ENCODE measurements around the gene MAOB. TPM values are rescaled to one million over a fixed set of nuclear protein-coding genes. Genes with fewer than 3 reads are reported as not detected.

Gene MAOB
- total and polyA plus RNA-seq, 2 donors (not counting 3 experiments of a cell fraction or from before 2014, with no cell fraction given), result not detected

GRCh38 chrX:43847352-43847751 lies 34.9 kb downstream of the MAOB start:
- Histone ChIP-seq H3K27ac (ENCODE audit: insufficient read depth, low read depth, low read length) (no peak overlapping the region), H4K20me1 (replicated peaks; ENCODE audit: control insufficient read depth, extremely low read depth, insufficient read depth, low read length) (no peaks in the 10 kb centered on the region), H3K36me3 (ENCODE audit: control insufficient read depth in 2 of 2, extremely low read depth in 1 of 2, insufficient read depth in 2 of 2, low read length in 2 of 2) (no peaks in the 10 kb centered on the region), H3K9me3 (replicated peaks; ENCODE audit: control insufficient read depth, insufficient read depth, low read length) (no peaks in the 10 kb centered on the region), H3K79me2 (ENCODE audit: control insufficient read depth, insufficient read depth, low read length) (no peaks in the 10 kb centered on the region), H3K4me2 (ENCODE audit: insufficient read depth, low read length) (no peak overlapping the region), H3K9me1 (replicated peaks; ENCODE audit: control insufficient read depth, extremely low read depth, insufficient read depth, low read length) (no peaks in the 10 kb centered on the region), H3K9ac (replicated peaks; ENCODE audit: extremely low read depth, insufficient read depth, low read length) (no peak overlapping the region), H3K4me1 (ENCODE audit: control insufficient read depth, extremely low read depth, insufficient read depth, low read length) (no peaks in the 10 kb centered on the region), H3K27me3 (ENCODE audit: control insufficient read depth in 2 of 2, insufficient read depth in 2 of 2, low read length in 2 of 2) (no peaks in the 10 kb centered on the region), H3K4me3 (replicated peaks in 1 of 3; ENCODE audit: insufficient read depth in 1 of 3, low read depth in 1 of 3, low read length in 3 of 3) (no peak overlapping the region), H2AFZ (ENCODE audit: low read depth, low read length) (no peak overlapping the region)
- dilution Hi-C loops (cut with MboI; ENCODE audit: extremely low pct_ligation_motif_present, low sequenced_read_pairs) (no loop called here), intact Hi-C loops (cut with micrococcal nuclease) (no loop called here)
- FAIRE-seq (no peak), DNase-seq (ENCODE audit: low read depth, low spot score) (no peak)
- no TSS peak for BruUV-seq (replicated peaks)
- TF ChIP-seq JUN (IDR thresholded peaks at IDR 0.05; ENCODE audit: borderline replicate concordance, insufficient read depth, insufficient read length, low read depth) (no peak), MYC (IDR thresholded peaks at IDR 0.05; ENCODE audit: low read depth, low read length) (no peak), EZH2 (IDR thresholded peaks at IDR 0.05; ENCODE audit: borderline replicate concordance, low read depth, low read length, severe bottlenecking) (no peak), GATA2 (IDR thresholded peaks at IDR 0.05; ENCODE audit: insufficient read depth, insufficient read length, low read depth, low read length) (no peak), POLR2AphosphoS5 (IDR thresholded peaks at IDR 0.05; ENCODE audit: insufficient read depth, low read depth, low read length) (no peak), FOS (IDR thresholded peaks at IDR 0.05; ENCODE audit: borderline replicate concordance, insufficient read depth, low read length) (no peak), POLR2A (IDR thresholded peaks at IDR 0.05; ENCODE audit: low read depth, low read length) (no peak)
- TF ChIP-seq, protein P1, sequence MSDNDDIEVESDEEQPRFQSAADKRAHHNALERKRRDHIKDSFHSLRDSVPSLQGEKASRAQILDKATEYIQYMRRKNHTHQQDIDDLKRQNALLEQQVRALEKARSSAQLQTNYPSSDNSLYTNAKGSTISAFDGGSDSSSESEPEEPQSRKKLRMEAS (IDR thresholded peaks at IDR 0.05; ENCODE audit: insufficient read depth, insufficient read length), result no peak
- TF ChIP-seq, protein P2, sequence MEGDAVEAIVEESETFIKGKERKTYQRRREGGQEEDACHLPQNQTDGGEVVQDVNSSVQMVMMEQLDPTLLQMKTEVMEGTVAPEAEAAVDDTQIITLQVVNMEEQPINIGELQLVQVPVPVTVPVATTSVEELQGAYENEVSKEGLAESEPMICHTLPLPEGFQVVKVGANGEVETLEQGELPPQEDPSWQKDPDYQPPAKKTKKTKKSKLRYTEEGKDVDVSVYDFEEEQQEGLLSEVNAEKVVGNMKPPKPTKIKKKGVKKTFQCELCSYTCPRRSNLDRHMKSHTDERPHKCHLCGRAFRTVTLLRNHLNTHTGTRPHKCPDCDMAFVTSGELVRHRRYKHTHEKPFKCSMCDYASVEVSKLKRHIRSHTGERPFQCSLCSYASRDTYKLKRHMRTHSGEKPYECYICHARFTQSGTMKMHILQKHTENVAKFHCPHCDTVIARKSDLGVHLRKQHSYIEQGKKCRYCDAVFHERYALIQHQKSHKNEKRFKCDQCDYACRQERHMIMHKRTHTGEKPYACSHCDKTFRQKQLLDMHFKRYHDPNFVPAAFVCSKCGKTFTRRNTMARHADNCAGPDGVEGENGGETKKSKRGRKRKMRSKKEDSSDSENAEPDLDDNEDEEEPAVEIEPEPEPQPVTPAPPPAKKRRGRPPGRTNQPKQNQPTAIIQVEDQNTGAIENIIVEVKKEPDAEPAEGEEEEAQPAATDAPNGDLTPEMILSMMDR (IDR thresholded peaks at IDR 0.05; ENCODE audit: extremely low read depth in 1 of 2, insufficient read depth in 1 of 2, low read depth in 1 of 2, low read length in 2 of 2), result no peak
- POLR2A ChIA-PET, result no interaction called here
- CTCF ChIA-PET, result no interaction called here

Measured in endothelial cell of umbilical vein (primary cell).